HG02885 (cell line): Measurements from ENCODE around the gene PTK6.
A peak's percentile ranks its signal among the peaks of the same experiment; 100 is the strongest.
"Not testable (repeated sequence)": the region's sequence is repeated elsewhere in the genome, so short reads cannot be mapped to it uniquely, and the experiment has no call there.

ENCODE experiments used
- ATAC-seq: cut with Tn5 transposase; IDR thresholded peaks from one replicate; pipeline ENCODE4 v1.9.1; 2021; ENCODE audit warnings: mild to moderate bottlenecking; ENCODE audit not compliant: unreplicated experiment, poor library complexity

The PTK6 gene

DNA sequence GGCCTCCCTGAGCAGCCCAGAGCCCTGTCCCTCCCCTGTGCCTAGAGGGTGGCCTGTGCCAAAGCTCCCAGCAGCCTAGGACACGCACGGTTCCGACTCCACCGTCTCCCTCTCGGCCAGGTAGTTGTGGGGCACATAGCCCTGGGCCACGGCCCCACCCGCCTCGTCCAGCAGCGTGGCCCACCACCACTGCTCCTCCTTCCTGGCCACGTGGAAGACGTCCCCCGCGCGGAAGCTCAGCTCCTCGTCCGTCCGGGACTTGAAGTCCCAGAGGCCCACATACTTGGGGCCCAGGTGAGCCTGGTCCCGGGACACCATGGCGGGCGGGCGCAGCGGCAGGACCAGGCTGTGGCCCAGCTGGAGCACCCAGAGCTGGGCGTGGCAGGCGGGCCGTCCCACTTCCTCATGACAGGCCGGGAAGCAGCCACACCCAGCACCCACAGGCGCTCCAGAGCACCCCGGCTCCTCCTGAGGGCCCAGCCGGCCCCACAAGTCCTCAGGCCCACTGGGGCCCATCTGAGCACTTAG, at the start of gene PTK6:
Gene PTK6 (minus strand): TSS at position 380 of the 528 bp plus-strand sequence. CDS start 62 bp downstream, at position 318.
- peak; percentile 6 for ATAC-seq

GRCh38 chr20:63586797-63587196, 49.6 kb upstream of the PTK6 start:
- no peak for ATAC-seq

GRCh38 chr20:63585616-63586565, 48.7 kb upstream of the PTK6 start:
- ATAC-seq = no peak

- no peak for ATAC-seq
These were observed 45.3 kb upstream of the PTK6 start for GRCh38 chr20:63582382-63583063.

- no peak for ATAC-seq
These were observed 43.8 kb upstream of the PTK6 start for GRCh38 chr20:63580796-63581461.

- no peak for ATAC-seq
These were observed 42.0 kb upstream of the PTK6 start for GRCh38 chr20:63579017-63579694.

- no peak for ATAC-seq
These were observed 41.2 kb upstream of the PTK6 start for GRCh38 chr20:63578224-63579016.

DNA sequence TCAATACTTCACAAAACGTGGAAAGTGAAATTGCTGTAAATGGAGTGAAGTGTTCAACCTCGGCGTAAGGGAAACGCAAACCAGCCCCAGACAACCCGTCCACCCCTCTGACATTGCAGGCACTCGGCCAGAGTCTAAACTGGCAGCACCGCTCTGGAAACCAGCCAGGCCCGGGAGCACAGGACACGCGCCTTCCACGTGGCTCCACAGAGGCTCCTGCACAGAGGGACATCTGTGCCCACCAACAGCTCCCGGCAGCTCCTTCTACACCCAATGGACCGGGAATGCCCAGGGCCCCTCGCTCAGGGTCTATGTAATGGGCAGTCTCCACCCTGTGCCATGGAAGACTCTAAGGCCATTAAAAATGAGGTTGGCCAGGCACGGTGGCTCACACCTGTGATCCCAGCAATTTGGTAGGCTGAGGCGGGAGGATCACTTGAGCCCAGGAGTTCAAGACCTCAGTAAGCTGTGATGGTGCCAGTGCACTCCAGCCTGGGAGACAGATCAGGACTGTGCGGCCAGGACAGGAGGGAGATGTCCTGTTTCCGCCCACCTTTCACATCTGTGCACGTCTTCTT, 40.2 kb upstream of the PTK6 start:
- ATAC-seq = no peak

DNA sequence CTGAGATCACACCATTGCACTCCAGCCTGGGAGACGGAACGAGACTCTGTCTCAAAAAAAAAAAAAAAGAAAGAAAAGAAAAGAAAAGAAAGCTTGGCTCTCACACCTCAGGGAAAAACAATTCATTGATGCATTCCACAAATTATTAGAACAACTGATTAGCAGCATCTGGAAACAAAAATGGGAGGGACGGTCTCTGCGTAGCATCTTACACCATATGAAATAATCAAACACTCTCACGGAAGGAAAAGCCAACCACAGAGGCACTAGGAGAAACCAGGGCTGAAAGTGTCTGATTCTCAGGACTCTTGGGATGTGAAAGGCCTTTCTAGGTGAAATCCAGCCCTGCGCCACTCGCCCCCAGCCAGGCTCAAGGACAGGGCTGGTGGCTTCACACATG, 39.1 kb upstream of the PTK6 start:
- ATAC-seq = no peak

- no peak for ATAC-seq
These were observed 37.9 kb upstream of the PTK6 start for GRCh38 chr20:63574829-63575743.

GRCh38 chr20:63574156-63574828, 37.1 kb upstream of the PTK6 start, which contains the start of gene HELZ2:
Gene HELZ2 (minus strand): TSS chr20:63574239. CDS start chr20:63572385, 1,854 bp downstream.
- peak; percentile 58 for ATAC-seq

DNA sequence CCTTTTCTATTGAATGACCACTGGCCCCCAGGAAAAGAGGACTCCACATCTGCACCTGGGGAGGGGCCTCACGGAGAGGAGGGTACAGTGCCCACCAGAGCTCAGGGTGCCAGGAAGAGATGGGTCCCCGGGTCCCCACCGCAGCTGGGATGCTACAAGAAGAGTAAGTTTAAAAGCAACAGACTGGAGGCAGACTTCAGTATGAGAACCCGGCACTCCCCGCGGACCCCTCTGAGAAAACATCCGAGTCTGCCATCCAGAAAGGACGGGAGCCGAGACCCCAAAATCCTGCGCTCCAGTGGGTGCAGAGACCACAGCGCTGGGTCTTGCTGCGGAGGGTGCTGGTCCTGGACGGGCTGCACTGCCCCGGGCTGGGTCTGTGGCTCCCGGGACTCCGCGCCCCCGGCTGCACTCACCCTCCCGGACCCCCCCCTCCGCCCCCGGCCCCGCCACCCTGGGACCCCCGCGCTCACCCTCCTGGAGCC, 36.5 kb upstream of the PTK6 start:
- no peak for ATAC-seq

- no peak for ATAC-seq
These were observed 35.8 kb upstream of the PTK6 start for GRCh38 chr20:63572788-63573646.

DNA sequence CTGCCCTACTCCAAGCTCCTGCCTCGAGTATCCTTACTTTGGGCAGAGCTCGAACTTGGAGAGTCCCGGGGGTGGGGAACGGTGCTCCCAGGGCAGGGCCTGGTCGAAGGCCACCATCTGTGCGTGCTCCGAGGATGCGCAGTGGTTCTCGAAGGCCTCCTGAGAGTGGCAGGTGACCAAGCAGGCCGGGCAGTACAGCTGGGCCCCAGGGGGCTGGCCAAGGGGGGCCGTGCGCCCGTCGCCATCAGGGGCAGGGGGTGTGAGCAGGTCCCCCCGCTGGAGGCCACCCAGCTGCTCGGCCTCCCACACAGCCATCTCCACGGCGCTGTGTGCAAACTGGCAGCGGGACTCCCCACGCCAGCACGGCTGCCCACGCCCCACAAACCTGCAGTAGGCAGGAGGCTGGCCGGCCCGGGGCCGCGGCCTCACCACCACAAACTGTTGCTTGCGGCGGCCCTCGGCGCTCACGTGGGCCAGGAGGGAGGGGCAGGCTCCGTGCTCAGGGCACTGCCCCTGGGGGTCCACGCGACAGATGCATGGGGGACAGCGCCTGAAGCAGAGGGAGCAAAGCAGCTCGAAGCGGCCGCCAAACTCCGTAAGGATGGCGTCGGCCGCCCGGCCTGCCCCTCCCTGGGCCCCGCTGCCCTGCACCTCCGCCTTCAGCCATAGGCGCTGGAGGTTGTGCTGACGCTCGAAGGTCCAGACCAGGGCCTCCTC, 35.1 kb upstream of the PTK6 start:
- ATAC-seq = no peak

- ATAC-seq = not testable (repeated sequence)
These were observed 33.9 kb upstream of the PTK6 start for GRCh38 chr20:63571087-63571478.
